ENCODE results near the gene AGAP1.

GRCh38 chr2:235841863-235842262, 348.0 kb downstream of the AGAP1 start:
- TF ChIP-seq CTCF (IDR thresholded peaks at IDR 0.05) (no peak), POLR2A (IDR thresholded peaks at IDR 0.05) (no peak)
